Measurements from ENCODE around the gene DSTN. TPM values are rescaled to one million over a fixed set of nuclear protein-coding genes. Genes with fewer than 3 reads are reported as not detected.
A peak's percentile ranks its signal among the peaks of the same experiment; 100 is the strongest.

DSTN gene
- total RNA-seq, 1 donor from 2014 or later = 233 TPM

GRCh38 chr20:17652411-17652810 lies 82.5 kb downstream of the DSTN start:
- H3K9me3 Mint-ChIP-seq (ENCODE audit: unreplicated experiment) = peaks cover 1% of the 10 kb centered on the region
- H3K27me3 Mint-ChIP-seq (ENCODE audit: unreplicated experiment) = peaks cover 3% of the 10 kb centered on the region
- H3K36me3 Mint-ChIP-seq (ENCODE audit: unreplicated experiment) = no peaks in the 10 kb centered on the region
- no peak for DNase-seq
- peaks cover 40% of the 10 kb centered on the region for H3K4me1 Mint-ChIP-seq (ENCODE audit: low read depth, unreplicated experiment)
- H3K4me3 Mint-ChIP-seq (ENCODE audit: unreplicated experiment) = no peak overlapping the region
- no peak for TF ChIP-seq CTCF (IDR thresholded peaks at IDR 0.05; ENCODE audit: partially characterized antibody, unreplicated experiment)
- H3K27ac Mint-ChIP-seq (ENCODE audit: unreplicated experiment) = no peak overlapping the region

- DNase-seq = no peak
- Mint-ChIP-seq H3K4me3 (ENCODE audit: unreplicated experiment) (no peak overlapping the region), H3K27me3 (ENCODE audit: unreplicated experiment) (peaks cover 3% of the 10 kb centered on the region), H3K27ac (ENCODE audit: unreplicated experiment) (no peak overlapping the region), H3K4me1 (ENCODE audit: low read depth, unreplicated experiment) (peaks cover 40% of the 10 kb centered on the region), H3K36me3 (ENCODE audit: unreplicated experiment) (peaks cover 11% of the 10 kb centered on the region), H3K9me3 (ENCODE audit: unreplicated experiment) (peaks cover 5% of the 10 kb centered on the region)
- TF ChIP-seq CTCF (IDR thresholded peaks at IDR 0.05; ENCODE audit: partially characterized antibody, unreplicated experiment) = no peak
Observed at GRCh38 chr20:17653835-17654648, 84.2 kb downstream of the DSTN start.

GRCh38 chr20:17654649-17655285 lies 84.9 kb downstream of the DSTN start:
- H3K27me3 Mint-ChIP-seq (ENCODE audit: unreplicated experiment) = peaks cover 3% of the 10 kb centered on the region
- no peak overlapping the region for H3K4me3 Mint-ChIP-seq (ENCODE audit: unreplicated experiment)
- peak; percentile 74 for DNase-seq
- peaks cover 38% of the 10 kb centered on the region for H3K4me1 Mint-ChIP-seq (ENCODE audit: low read depth, unreplicated experiment)
- no peak overlapping the region for H3K27ac Mint-ChIP-seq (ENCODE audit: unreplicated experiment)
- peaks cover 11% of the 10 kb centered on the region for H3K36me3 Mint-ChIP-seq (ENCODE audit: unreplicated experiment)
- peak; percentile 69 for TF ChIP-seq CTCF (IDR thresholded peaks at IDR 0.05; ENCODE audit: partially characterized antibody, unreplicated experiment)
- peaks cover 5% of the 10 kb centered on the region for H3K9me3 Mint-ChIP-seq (ENCODE audit: unreplicated experiment)

GRCh38 chr20:17655286-17655651 lies 85.4 kb downstream of the DSTN start:
- DNase-seq = no peak
- TF ChIP-seq CTCF (IDR thresholded peaks at IDR 0.05; ENCODE audit: partially characterized antibody, unreplicated experiment) = no peak
- no peak overlapping the region for H3K4me3 Mint-ChIP-seq (ENCODE audit: unreplicated experiment)
- peaks cover 36% of the 10 kb centered on the region for H3K4me1 Mint-ChIP-seq (ENCODE audit: low read depth, unreplicated experiment)
- H3K9me3 Mint-ChIP-seq (ENCODE audit: unreplicated experiment) = peaks cover 6% of the 10 kb centered on the region
- peaks cover 11% of the 10 kb centered on the region for H3K36me3 Mint-ChIP-seq (ENCODE audit: unreplicated experiment)
- H3K27me3 Mint-ChIP-seq (ENCODE audit: unreplicated experiment) = peaks cover 5% of the 10 kb centered on the region
- no peak overlapping the region for H3K27ac Mint-ChIP-seq (ENCODE audit: unreplicated experiment)

Data from glutamatergic neuron (in vitro differentiated cells).